Measurements from ENCODE around the gene HTR3E.

HTR3E gene

DNA sequence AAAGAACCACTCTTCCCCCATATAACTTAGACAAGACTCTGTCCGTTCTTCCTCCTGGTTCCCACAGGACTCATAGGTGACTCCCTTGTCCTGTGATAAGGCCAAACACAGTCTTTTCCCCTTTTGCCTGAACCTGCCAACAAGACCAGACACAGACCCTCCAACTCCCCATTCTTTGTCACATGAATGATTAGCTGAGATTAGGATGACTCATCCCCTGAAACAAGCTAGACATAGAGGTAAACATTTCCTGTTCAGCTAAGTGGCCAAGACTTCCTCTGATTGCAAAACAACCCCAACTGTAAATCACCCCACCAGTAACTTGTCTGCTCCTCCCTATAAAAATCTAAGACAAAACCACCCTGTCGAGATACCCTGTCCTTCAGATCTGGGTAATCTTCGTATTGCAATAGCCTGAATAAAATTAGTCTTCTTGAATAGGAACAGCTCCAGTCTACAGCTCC, 11.4 kb upstream of the HTR3E start:
- TF ChIP-seq, protein P1, sequence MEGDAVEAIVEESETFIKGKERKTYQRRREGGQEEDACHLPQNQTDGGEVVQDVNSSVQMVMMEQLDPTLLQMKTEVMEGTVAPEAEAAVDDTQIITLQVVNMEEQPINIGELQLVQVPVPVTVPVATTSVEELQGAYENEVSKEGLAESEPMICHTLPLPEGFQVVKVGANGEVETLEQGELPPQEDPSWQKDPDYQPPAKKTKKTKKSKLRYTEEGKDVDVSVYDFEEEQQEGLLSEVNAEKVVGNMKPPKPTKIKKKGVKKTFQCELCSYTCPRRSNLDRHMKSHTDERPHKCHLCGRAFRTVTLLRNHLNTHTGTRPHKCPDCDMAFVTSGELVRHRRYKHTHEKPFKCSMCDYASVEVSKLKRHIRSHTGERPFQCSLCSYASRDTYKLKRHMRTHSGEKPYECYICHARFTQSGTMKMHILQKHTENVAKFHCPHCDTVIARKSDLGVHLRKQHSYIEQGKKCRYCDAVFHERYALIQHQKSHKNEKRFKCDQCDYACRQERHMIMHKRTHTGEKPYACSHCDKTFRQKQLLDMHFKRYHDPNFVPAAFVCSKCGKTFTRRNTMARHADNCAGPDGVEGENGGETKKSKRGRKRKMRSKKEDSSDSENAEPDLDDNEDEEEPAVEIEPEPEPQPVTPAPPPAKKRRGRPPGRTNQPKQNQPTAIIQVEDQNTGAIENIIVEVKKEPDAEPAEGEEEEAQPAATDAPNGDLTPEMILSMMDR (IDR thresholded peaks at IDR 0.05; ENCODE audit: insufficient read depth, low read length, poor library complexity, severe bottlenecking) = no peak
- Histone ChIP-seq H3K27me3 (replicated peaks; ENCODE audit: control insufficient read depth, insufficient read depth, low read length) (no peaks in the 10 kb centered on the region), H3K36me3 (ENCODE audit: control insufficient read depth, insufficient read depth, low read length) (no peaks in the 10 kb centered on the region), H3K4me3 (replicated peaks; ENCODE audit: low read depth, low read length) (no peak overlapping the region)
- no peak for DNase-seq (ENCODE audit: extremely low read depth, insufficient read length)

DNA sequence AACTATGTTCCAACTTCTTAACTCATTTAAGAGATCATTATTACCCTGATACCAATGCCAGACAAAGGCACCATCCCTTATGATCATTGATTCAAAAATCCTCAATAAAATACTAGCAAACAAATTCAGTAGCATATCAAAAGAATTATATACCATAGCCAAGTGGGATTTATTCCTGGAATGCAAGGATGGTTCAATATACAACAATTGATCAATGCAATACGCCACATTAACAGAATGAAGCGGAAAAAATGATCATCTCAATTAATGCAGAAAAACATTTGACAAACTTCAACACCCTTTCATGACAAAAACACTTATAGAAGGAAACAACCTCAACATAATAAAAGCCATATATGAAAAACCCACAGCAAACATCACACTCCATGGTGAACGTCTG, 4.7 kb upstream of the HTR3E start:
- H3K36me3 ChIP-seq (ENCODE audit: control insufficient read depth, insufficient read depth, low read length) = no peaks in the 10 kb centered on the region
- no peak for DNase-seq (ENCODE audit: extremely low read depth, insufficient read length)
- H3K27me3 ChIP-seq (replicated peaks; ENCODE audit: control insufficient read depth, insufficient read depth, low read length) = no peaks in the 10 kb centered on the region
- no peak overlapping the region for H3K4me3 ChIP-seq (replicated peaks; ENCODE audit: low read depth, low read length)
- TF ChIP-seq, protein P1 (IDR thresholded peaks at IDR 0.05; ENCODE audit: insufficient read depth, low read length, poor library complexity, severe bottlenecking) = no peak

DNA sequence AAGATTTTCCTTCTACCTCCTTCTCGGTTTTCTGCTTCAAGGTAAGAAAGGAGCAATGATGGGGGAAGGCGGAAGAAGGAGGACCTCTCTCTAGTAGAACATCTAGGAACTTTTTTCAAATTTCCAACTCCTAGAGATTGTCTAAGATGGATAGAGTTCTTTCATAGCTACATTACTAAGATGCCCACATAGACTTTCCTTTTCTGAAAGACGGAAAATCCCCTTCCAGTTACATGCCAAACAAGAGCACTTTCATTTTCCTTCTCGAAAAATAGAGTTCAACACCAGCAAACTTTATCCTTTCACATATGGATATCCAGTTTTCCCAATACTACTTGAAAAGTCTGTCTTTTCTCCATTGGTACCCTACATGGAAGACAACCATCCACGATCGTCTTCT, 692 bp downstream of the HTR3E start:
- DNase-seq (ENCODE audit: extremely low read depth, insufficient read length) = no peak
- H3K4me3 ChIP-seq (replicated peaks; ENCODE audit: low read depth, low read length) = no peak overlapping the region
- TF ChIP-seq, protein P1 (IDR thresholded peaks at IDR 0.05; ENCODE audit: insufficient read depth, low read length, poor library complexity, severe bottlenecking) = no peak
- no peaks in the 10 kb centered on the region for H3K36me3 ChIP-seq (ENCODE audit: control insufficient read depth, insufficient read depth, low read length)
- no peaks in the 10 kb centered on the region for H3K27me3 ChIP-seq (replicated peaks; ENCODE audit: control insufficient read depth, insufficient read depth, low read length)

DNA sequence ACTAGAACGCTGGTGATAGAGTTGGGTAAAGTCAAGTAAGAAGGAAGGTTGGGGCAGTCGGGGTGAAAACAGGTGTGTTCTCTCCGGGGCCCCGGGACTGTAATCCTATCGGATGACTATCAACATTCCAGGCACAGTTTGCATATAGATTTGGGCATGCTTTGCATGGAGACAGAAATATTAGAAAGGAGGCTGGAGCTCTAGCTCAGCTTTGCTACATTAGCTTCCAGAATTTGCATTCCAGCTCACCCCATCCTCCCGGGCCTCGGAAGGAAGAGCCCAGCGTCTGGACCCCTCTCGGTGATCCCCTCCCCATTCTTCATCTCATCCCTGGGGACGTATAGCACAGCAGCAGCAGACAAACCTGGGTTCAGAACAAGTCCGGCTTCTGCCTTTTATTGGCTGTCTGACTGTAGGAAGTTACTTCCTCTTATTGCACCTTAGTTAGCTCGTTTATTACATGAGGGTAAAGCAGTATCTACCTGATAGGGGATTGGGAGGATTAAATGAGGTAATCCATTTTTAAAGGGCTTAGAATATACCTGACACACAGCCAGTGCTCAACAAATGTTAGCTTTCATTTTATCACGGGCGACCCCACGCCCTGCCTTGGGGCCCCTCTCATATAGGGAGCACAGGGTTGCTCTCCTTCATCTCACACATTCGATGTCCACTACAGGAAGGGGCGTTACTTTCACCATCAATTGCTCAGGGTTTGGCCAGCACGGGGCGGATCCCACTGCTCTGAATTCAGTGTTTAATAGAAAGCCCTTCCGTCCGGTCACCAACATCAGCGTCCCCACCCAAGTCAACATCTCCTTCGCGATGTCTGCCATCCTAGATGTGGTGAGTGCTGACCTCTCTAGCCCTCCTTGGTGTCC, 3.2 kb downstream of the HTR3E start:
- TF ChIP-seq, protein P1 (IDR thresholded peaks at IDR 0.05; ENCODE audit: insufficient read depth, low read length, poor library complexity, severe bottlenecking) = no peak
- no peak for DNase-seq (ENCODE audit: extremely low read depth, insufficient read length)
- no peaks in the 10 kb centered on the region for H3K27me3 ChIP-seq (replicated peaks; ENCODE audit: control insufficient read depth, insufficient read depth, low read length)
- no peak overlapping the region for H3K4me3 ChIP-seq (replicated peaks; ENCODE audit: low read depth, low read length)
- H3K36me3 ChIP-seq (ENCODE audit: control insufficient read depth, insufficient read depth, low read length) = no peaks in the 10 kb centered on the region

DNA sequence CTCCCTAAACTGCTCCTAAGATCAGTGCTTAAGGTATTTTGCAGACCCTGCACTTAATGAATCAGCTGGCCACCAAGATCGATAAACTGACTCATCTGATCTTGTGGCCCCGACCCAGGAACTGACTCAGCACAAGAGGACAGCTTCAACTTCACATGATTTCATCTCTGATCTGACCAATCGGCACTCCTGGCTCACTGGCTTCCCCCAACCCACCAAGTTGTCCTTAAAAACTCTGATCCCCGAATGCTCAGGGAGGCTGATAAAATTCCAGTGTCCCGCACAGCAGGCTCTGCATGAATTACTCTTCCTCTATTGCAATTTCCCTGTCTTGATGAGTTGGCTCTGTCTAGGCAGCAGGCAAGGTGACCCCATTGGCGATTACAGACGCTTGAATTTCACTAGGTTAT, 13.5 kb downstream of the HTR3E start:
- no peaks in the 10 kb centered on the region for H3K36me3 ChIP-seq (ENCODE audit: control insufficient read depth, insufficient read depth, low read length)
- no peaks in the 10 kb centered on the region for H3K27me3 ChIP-seq (replicated peaks; ENCODE audit: control insufficient read depth, insufficient read depth, low read length)
- no peak overlapping the region for H3K4me3 ChIP-seq (replicated peaks; ENCODE audit: low read depth, low read length)
- DNase-seq (ENCODE audit: extremely low read depth, insufficient read length) = no peak
- TF ChIP-seq, protein P1 (IDR thresholded peaks at IDR 0.05; ENCODE audit: insufficient read depth, low read length, poor library complexity, severe bottlenecking) = no peak
